Activated B cell treated with CpG ODN at 0.5 μM for 24 hours (primary cell): ENCODE results near the gene RTL5. TPM values are rescaled to one million over a fixed set of nuclear protein-coding genes. Genes with fewer than 3 reads are reported as not detected.

Experiments used
- ATAC-seq: fragments of 200-7000 bp; cut with Tn5 transposase; one replicate; pipeline ENCODE4 v1.10.0; 2021; ENCODE audit warnings: low read depth, mild to moderate bottlenecking, moderate library complexity
- CTCF ChIA-PET: fragments of 350-600 bp; sonication (Branson Sonifier 250); formaldehyde crosslinking; loops from one replicate; lab custom pipeline; 2021; ENCODE audit warnings: antibody characterized with exemption; lab: Charles Lee
- POLR2A ChIA-PET: fragments of 350-600 bp; sonication (Branson Sonifier 250); formaldehyde crosslinking; loops from one replicate; lab custom pipeline; 2021; ENCODE audit warnings: antibody characterized with exemption; lab: Charles Lee
- DNase-seq: peaks from one replicate; pipeline ENCODE4 v3.0.0; 2022
- H3K27ac Mint-ChIP-seq: one replicate; pipeline ENCODE4 v1.8.0; 2020; ENCODE audit warnings: mixed read lengths
- H3K27me3 Mint-ChIP-seq: one replicate; pipeline ENCODE4 v1.8.0; 2021; ENCODE audit warnings: mixed read lengths
- H3K36me3 Mint-ChIP-seq: one replicate; pipeline ENCODE4 v1.8.0; 2021; ENCODE audit warnings: low read depth, mixed read lengths
- H3K4me1 Mint-ChIP-seq: one replicate; pipeline ENCODE4 v1.8.0; 2021; ENCODE audit warnings: mixed read lengths
- H3K4me3 Mint-ChIP-seq: one replicate; pipeline ENCODE4 v1.8.0; 2020; ENCODE audit warnings: mild to moderate bottlenecking, mixed read lengths
- H3K9me3 Mint-ChIP-seq: one replicate; pipeline ENCODE4 v1.8.0; 2020; ENCODE audit warnings: mixed read lengths
- intact Hi-C: fragments of 100-400 bp; cut with micrococcal nuclease; formaldehyde crosslinking; loops from one replicate; pipeline ENCODE4 v1.15.1; 2024
- total RNA-seq: library from RNA; stranded (reverse); gene quantifications from 2 replicates; pipeline ENCODE4 v1.2.3, GENCODE V29; 2022
- TF ChIP-seq, protein P1 (sequence below): fragments of 200-600 bp; IDR thresholded peaks from one replicate; pipeline ENCODE4 v1.8.0; 2022; ENCODE audit warnings: antibody characterized with exemption, mild to moderate bottlenecking

Gene RTL5
- total RNA-seq, 1 donor from 2014 or later: 2.9 TPM

DNA sequence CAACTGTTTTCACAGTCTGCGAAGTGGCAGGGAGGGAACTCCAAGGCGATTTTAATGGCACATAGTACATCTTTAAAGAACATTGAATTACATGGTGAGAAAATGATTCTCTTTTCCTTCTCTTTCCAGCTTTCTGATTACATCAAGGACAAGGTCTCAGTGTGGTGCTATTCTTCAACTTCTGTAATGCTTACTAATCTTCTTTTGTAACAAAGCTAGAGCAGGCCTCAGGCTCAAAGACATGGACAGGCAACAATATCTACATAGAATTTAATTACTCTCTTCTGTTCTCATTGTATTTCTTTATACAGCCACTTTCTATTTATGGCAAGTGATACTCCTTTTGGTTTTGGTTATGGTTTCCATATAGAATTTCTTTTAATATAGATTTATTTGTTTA lies 48.4 kb downstream of the RTL5 start:
- Mint-ChIP-seq H3K36me3 (no peaks in the 10 kb centered on the region), H3K4me3 (no peak overlapping the region), H3K27ac (no peak overlapping the region), H3K27me3 (peaks cover 2% of the 10 kb centered on the region), H3K9me3 (no peaks in the 10 kb centered on the region), H3K4me1 (peaks cover 2% of the 10 kb centered on the region)
- ATAC-seq (no peak), DNase-seq (no peak)
- TF ChIP-seq, protein P1, sequence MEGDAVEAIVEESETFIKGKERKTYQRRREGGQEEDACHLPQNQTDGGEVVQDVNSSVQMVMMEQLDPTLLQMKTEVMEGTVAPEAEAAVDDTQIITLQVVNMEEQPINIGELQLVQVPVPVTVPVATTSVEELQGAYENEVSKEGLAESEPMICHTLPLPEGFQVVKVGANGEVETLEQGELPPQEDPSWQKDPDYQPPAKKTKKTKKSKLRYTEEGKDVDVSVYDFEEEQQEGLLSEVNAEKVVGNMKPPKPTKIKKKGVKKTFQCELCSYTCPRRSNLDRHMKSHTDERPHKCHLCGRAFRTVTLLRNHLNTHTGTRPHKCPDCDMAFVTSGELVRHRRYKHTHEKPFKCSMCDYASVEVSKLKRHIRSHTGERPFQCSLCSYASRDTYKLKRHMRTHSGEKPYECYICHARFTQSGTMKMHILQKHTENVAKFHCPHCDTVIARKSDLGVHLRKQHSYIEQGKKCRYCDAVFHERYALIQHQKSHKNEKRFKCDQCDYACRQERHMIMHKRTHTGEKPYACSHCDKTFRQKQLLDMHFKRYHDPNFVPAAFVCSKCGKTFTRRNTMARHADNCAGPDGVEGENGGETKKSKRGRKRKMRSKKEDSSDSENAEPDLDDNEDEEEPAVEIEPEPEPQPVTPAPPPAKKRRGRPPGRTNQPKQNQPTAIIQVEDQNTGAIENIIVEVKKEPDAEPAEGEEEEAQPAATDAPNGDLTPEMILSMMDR: no peak
- intact Hi-C loops: no loop called here
- CTCF ChIA-PET: no interaction called here
- POLR2A ChIA-PET: no interaction called here

DNA sequence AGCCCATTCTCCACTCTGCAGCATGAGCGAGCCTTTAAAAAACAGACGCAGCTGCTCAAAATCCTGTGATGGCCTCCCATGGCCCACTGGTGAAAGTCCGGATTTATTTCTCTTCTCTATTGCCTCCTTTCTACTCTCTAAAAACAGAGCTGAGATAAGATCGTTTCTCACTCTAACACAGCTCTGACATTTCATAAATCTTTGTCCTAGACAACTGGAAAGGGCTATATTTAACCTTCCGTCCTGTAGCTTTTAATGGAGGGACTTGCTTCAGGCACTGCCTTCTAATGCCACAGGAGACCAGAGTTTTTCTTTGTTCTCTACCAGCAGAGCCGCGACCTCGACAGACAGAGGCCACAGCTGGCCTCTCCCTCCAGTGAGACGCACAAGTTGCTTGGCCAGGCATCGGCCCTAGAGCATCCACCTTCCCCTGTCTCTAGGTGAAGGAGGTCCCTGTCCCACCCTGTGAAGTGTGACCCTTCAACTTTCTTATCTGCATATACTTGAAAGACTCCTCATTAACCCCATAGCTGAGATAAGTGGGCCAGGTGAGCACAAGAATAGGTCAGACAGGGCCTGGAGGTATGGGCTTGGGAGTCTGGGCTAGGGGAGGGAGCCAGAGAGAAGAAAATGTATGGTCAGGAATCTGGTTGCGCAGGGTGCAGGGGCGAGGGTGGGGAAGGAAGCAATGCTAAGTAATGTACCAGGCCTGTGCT lies 50.0 kb downstream of the RTL5 start:
- CTCF ChIA-PET: no interaction called here

DNA sequence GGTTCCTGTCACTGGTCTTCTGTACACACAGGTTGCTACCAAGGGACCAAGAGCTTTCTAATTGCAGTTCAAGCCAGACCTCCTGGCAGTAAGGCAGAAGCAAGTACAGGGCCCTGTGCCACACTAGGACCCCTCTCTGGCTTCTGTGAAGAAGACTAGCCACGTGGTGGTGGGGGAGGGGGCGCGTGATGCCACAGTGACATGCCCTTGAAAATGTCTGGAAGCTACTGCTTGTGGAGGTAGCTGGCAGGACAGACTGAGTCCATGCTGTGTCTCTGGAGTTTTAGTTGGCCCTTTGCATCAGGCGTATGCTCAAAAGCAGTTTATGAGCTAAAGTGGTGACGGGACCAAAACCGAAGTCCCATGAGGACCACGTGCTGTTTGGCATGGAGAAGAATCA lies 50.9 kb downstream of the RTL5 start:
- no peak for DNase-seq
- TF ChIP-seq, protein P1: no peak
- peaks cover 2% of the 10 kb centered on the region for H3K4me1 Mint-ChIP-seq
- ChIA-PET POLR2A (no interaction called here), CTCF (no interaction called here)
- intact Hi-C loops: no loop called here
- H3K9me3 Mint-ChIP-seq: no peaks in the 10 kb centered on the region
- H3K27ac Mint-ChIP-seq: no peak overlapping the region
- no peaks in the 10 kb centered on the region for H3K27me3 Mint-ChIP-seq
- no peaks in the 10 kb centered on the region for H3K36me3 Mint-ChIP-seq
- H3K4me3 Mint-ChIP-seq: no peak overlapping the region
- no peak for ATAC-seq

More for the DNA sequence above, 50.0 kb downstream of the RTL5 start:
- Mint-ChIP-seq H3K27me3 (no peaks in the 10 kb centered on the region), H3K4me3 (no peak overlapping the region), H3K4me1 (peaks cover 2% of the 10 kb centered on the region), H3K36me3 (no peaks in the 10 kb centered on the region), H3K27ac (no peak overlapping the region), H3K9me3 (no peaks in the 10 kb centered on the region)
- ATAC-seq (no peak), DNase-seq (no peak)
- intact Hi-C loops: no loop called here
- TF ChIP-seq, protein P1: no peak
- POLR2A ChIA-PET: no interaction called here

DNA sequence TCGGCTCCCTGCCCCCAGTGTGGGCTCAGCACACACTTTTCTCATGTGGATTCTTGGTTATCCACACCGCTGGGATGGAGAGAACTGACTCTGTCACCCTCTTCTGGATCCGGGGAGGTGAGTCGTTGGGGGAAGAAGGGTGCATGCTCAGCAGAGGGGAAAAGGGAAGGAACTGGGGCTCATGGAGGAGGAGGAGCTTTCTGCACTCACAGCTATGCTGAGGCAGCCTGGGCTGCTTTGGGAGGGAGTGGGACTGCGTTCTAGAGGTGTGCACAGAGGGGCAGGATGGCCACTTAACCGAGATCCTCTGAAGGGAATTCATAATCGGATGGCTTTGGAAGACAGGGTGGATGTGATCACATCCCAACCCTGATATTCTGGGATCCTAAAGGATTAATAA lies 51.6 kb downstream of the RTL5 start:
- H3K4me3 Mint-ChIP-seq: no peak overlapping the region

DNA sequence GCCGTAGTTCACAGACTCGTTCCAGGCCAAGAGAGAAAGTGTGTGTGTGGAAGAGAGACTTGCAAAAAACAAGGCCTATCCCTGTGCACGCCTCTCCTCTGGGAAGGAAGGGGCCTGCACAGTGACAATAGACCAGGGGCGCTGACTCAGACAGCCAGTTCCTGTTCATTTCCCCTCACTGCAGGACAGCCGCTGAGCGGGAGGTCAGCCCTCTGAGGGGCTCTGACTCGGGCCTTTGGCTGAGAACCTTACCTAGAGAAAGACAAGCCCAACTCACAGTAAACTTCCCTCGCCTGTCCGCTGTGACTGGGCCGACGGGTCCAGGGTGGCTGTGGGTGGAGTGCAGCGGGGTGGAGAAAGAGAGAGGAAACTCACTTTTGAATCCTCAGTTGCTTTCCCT lies 52.1 kb downstream of the RTL5 start:
- CTCF ChIA-PET: no interaction called here
- Mint-ChIP-seq H3K9me3 (no peaks in the 10 kb centered on the region), H3K4me3 (no peak overlapping the region), H3K4me1 (peaks cover 2% of the 10 kb centered on the region), H3K27me3 (peaks cover 3% of the 10 kb centered on the region), H3K36me3 (no peaks in the 10 kb centered on the region), H3K27ac (no peak overlapping the region)
- ATAC-seq: no peak
- POLR2A ChIA-PET: no interaction called here
- DNase-seq: no peak
- intact Hi-C loops: no loop called here
- TF ChIP-seq, protein P1: no peak

More for the DNA sequence above, 51.6 kb downstream of the RTL5 start:
- ChIA-PET POLR2A (no interaction called here), CTCF (no interaction called here)
- Mint-ChIP-seq H3K27me3 (peaks cover 3% of the 10 kb centered on the region), H3K4me1 (peaks cover 2% of the 10 kb centered on the region), H3K36me3 (no peaks in the 10 kb centered on the region), H3K27ac (no peak overlapping the region), H3K9me3 (no peaks in the 10 kb centered on the region)
- intact Hi-C loops: no loop called here
- no peak for DNase-seq
- TF ChIP-seq, protein P1: no peak
- no peak for ATAC-seq
